Brain microvascular endothelial cell (primary cell): ENCODE results near the gene HACD2.

Experiments
- DNase-seq: peaks from one replicate; pipeline ENCODE4 v3.0.0-alpha.2; 2020
- H3K27ac ChIP-seq: fragments of 250-450 bp; sonication (Bioruptor Pico); 2 replicates; pipeline ENCODE4 v1.5.1; 2020; ENCODE audit warnings: mild to moderate bottlenecking, moderate library complexity
- H3K27me3 ChIP-seq: fragments of 250-450 bp; sonication (Bioruptor Pico); replicated peaks from 2 replicates; pipeline ENCODE4 v1.5.1; 2020; ENCODE audit warnings: mild to moderate bottlenecking
- H3K36me3 ChIP-seq: fragments of 250-450 bp; sonication (Bioruptor Pico); replicated peaks from 2 replicates; pipeline ENCODE4 v1.5.1; 2020; ENCODE audit warnings: mild to moderate bottlenecking
- H3K4me3 ChIP-seq: 2 replicates; pipeline ENCODE4 v1.5.1; 2011; ENCODE audit warnings: low read depth, mild to moderate bottlenecking, control low read depth, low read length, moderate library complexity
- CTCF ChIP-seq: IDR thresholded peaks from 2 replicates; pipeline ENCODE4 v1.5.1; 2011; ENCODE audit warnings: low read depth, mild to moderate bottlenecking, moderate library complexity, low read length, control low read depth, inconsistent platforms; ENCODE audit errors: missing control alignments
- in situ Hi-C: cut with HindIII; loops from 2 replicates; pipeline ENCODE4 v1.10.0; 2017; ENCODE audit warnings: low sequenced_read_pairs, low pct_ligation_motif_present

Gene HACD2

GRCh38 chr3:123584988-123585937 is at the start of gene HACD2:
HACD2 (minus strand) TSS chr3:123585053; CDS start chr3:123585027, 26 bp downstream.
- H3K4me3 ChIP-seq, result peak within 1 kb of the TSS; percentile 85
- DNase-seq, result peak; percentile 97
- no peak for TF ChIP-seq CTCF
- in situ Hi-C loops, result no loop called here
- H3K27ac ChIP-seq, result peak within 1 kb of the TSS; percentile 82
- no peaks in the 10 kb centered on the region for H3K27me3 ChIP-seq
- no peaks in the 10 kb centered on the region for H3K36me3 ChIP-seq

DNA sequence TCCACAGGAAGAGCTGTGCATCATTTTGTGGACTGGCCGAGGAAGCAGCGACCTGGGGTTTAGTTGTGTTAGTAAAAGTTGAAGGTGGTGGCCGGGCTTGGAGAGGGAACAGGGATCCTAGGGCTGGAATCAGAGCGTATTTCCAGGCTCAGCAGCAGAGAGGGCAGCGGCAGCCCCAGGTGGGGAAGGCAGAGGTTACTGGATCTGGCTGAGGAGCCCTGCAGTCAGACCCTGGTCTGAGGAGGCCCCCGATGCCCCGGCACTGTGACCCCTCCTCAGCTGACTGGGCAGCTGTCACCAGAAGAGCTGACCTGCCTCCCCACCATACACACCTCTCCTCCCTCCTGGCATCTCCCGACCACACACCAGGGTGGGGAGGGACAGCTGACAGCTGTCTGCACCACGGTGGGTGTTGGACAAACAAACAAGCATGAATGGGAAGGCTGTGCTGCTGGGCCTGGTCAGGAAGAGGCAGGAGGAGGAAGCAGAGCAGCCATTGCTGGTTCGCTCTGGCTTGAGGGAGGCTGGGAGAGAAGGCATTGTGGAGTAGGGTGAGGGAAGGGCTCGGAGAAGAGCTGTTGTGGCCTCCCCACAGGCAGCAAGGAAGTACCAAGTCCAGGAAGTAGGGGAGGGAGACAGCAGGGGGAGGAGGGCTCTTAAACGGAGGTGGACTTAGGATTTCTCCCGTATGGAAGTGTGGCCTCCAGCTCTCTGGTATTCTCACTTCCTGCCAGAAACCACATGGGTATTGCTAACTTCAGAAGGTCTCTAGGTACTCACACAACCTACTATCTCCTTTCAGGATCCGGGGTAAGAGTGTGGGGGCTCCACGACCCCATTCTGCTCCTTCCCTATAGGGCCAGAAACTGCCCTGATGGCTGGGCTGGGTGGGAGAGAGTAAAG is 49.5 kb upstream of the HACD2 start:
- Histone ChIP-seq H3K36me3 (no peaks in the 10 kb centered on the region), H3K27ac (no peak overlapping the region), H3K27me3 (no peaks in the 10 kb centered on the region), H3K4me3 (no peak overlapping the region)
- DNase-seq, result no peak
- TF ChIP-seq CTCF, result no peak
- in situ Hi-C loops, result no loop called here

- Histone ChIP-seq H3K4me3 (no peak overlapping the region), H3K27me3 (no peaks in the 10 kb centered on the region), H3K36me3 (no peaks in the 10 kb centered on the region), H3K27ac (no peak overlapping the region)
- no peak for TF ChIP-seq CTCF
- no peak for DNase-seq
- in situ Hi-C loops, result no loop called here
These were observed 48.7 kb upstream of the HACD2 start for GRCh38 chr3:123633530-123633929.

GRCh38 chr3:123632161-123632655 is 47.4 kb upstream of the HACD2 start:
- Histone ChIP-seq H3K27me3 (no peaks in the 10 kb centered on the region), H3K27ac (no peak overlapping the region), H3K4me3 (no peak overlapping the region), H3K36me3 (no peaks in the 10 kb centered on the region)
- TF ChIP-seq CTCF, result no peak
- in situ Hi-C loops, result no loop called here
- DNase-seq, result no peak

DNA sequence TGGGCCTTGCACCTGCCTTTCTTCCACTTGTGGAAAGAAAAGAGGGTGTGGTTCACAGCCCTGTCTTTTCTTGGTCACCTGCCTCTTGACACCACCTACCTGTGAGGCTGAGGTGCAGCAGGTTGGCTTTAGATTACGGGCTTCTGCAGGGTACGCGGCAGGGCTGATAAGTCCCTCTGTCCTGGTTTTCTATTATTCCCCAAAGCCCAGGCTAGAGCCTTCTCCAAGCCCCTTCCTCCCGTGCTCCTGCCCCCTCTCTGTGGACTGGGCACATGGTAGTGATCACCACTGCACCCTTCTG is 44.8 kb upstream of the HACD2 start:
- Histone ChIP-seq H3K27ac (no peak overlapping the region), H3K4me3 (no peak overlapping the region), H3K27me3 (no peaks in the 10 kb centered on the region), H3K36me3 (no peaks in the 10 kb centered on the region)
- no peak for TF ChIP-seq CTCF
- in situ Hi-C loops, result no loop called here
- no peak for DNase-seq
